ENCODE data around the gene PTPRF.

PTPRF gene

GRCh38 chr1:43554444-43554992, 23.8 kb downstream of the PTPRF start:
- DNase-seq, result peak; percentile 34

DNA sequence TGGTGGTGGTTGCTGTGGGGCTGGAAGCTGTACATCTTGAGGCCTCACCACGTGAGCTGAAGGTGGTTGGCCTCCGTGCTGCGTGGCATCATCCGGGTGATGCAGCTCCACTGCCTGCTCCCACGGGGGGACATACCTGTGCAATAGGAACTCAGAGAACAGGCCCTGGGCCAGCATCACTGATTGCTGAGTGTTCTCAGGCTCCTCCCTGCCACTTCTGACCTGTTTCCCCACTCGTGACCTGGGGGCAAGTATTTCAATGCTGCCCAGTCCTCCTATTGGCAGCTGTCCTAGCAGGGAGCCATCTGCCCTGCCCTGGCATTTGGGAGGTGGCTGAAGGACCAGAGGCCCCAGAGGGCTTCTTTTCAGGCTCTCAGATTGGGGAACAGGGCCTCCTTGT, 26.1 kb downstream of the PTPRF start:
- no peak for DNase-seq

- no peak for DNase-seq
Observed at GRCh38 chr1:43557744-43558245, 27.1 kb downstream of the PTPRF start.

DNA sequence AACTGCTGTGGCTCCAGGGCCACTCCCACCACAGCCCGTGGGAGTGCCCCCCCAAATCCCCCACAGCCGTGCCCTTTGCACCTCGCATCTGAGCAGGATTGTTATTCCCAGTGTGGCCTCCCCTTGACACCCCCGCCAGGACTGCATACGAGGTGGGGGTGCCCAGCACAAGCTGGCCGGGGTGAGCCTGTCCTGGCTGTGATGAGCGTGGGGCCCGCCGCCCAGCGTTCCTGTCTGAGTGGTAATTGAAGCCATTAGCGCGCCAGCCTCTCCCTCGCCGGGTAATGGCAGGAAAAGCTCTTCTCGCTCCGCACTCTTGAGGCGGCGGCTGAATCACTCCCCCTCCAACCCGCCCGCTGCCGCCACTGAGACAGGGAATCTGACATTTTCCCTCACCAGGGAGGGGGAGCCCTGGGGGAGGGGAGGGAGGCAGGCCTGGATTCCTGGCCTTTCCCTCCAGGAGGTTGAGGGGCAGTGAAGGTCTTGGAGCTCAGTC, 27.7 kb downstream of the PTPRF start:
- no peak for DNase-seq

- DNase-seq, result no peak
Observed at GRCh38 chr1:43559714-43560113, 29.0 kb downstream of the PTPRF start.

GRCh38 chr1:43560286-43560685, 29.6 kb downstream of the PTPRF start:
- no peak for DNase-seq

- DNase-seq, result no peak
Observed at GRCh38 chr1:43563876-43564539, 33.3 kb downstream of the PTPRF start.

DNA sequence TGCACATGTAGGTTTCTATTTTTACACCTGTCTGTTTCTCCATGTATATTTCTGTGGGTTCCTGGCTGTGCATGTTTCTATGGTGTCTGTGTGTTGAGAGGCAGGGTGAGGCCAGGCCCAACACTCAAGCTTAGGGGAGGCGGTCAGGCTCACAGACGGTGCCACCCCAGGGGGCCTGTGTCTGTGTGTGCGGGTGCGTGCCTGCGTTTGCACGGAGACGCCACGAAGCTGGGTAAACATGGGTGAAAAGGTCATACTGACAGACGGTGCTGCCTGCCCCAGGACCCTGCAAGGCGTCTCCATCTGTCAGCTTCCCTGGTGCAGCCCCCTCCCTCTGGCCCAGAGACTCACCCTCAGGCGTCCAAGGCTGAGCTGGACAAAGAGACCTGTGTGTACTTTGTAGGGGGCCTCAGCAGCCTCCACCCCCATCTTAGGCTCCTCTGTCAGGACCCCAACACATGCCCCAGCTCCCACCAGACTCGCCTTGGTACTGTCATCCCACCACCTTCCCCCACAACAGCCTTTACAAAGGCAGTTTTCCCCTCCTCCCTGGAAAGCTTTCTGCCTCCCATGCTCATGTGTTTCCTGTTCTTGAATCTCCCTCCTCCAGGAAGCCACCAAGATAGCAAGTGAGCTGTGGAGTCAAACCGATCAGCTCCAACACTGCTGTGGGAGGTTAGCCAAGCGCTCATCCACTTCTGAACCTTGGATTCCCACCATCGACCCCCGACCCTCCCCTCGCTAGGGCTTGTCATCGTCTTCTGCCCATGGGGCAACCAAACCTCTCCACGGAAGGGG, 34.1 kb downstream of the PTPRF start:
- DNase-seq, result no peak

DNA sequence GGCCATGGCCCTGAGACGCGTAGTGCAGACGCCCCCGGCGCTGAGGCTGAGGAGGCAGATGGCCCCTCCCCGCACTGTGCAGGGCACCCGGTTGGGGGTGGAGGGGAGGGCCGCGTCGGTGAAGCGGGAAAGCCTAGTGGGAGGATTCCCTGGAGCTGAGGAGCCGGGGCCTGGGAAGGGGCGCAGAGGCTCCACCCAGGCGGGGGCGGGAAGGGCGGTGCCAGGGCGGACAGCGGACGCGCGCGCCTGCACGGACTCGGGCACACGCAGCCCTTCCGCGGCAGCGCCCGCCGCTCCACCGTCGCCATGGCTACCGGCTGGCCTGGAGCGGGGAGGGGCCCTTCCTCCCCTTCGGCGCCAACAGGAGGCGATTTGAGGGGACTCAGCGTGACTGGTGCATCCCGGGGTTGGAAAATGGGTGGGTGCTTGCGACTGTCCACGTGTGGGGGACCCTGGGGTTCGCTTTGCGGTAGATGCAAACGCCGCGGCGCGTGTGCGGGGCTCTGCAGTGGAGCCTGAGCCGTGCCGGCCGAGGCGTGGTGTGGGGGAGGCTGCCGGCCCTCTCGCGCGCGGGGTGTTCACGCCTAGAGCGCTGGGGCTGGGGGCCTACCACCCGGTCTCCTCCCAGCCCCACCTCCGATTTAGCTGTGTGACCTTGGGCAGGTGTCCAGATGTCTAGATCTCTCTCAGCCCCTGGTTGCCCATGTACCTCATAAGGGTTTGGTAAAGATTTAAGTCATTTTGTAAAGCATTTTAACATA, 35.1 kb downstream of the PTPRF start:
- DNase-seq, result peak; percentile 72

GRCh38 chr1:43566382-43567044, 35.8 kb downstream of the PTPRF start:
- no peak for DNase-seq

- no peak for DNase-seq
Observed at GRCh38 chr1:43569175-43569574, 38.5 kb downstream of the PTPRF start.

- no peak for DNase-seq
Observed at GRCh38 chr1:43570277-43570676, 39.6 kb downstream of the PTPRF start.

DNA sequence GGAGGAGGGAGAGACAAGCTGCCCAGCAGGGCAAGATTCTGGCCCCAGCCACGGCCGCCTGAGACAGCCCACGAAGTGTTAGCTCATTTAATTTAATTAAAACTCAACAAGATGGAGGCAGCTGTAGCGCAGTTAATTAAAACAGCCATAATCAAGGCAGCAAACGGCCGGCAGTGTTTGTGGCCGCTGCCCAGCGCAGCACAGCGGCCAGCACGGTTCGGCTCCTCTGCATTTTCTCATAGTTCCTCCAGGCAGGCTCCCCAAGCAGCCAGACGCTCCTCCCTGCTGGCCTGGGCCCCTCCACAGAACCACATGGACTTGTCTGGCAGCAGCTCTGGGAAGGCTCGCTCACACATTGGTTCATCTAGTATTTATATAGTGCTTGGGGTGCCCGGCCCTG, 40.0 kb downstream of the PTPRF start:
- DNase-seq, result no peak

DNA sequence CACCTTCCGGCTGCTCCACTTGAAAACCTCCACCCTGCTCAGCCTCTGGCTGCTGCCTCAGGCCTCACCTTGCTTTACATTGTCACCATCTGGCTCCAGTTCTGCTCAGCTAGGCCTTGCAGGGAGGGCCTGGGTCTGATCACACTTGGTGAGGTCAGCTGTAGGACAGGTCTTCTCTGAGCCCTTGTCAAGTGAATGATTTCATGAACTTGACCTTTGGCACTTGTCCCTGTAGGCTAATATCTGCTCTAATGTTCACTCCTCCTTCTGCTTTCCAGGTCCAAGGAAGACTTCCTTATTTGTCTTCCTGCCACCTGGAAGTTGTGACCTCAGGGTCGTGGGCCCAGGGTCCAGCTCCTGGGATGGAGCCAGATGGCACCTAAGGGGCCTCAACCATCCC, 41.4 kb downstream of the PTPRF start:
- no peak for DNase-seq

DNA sequence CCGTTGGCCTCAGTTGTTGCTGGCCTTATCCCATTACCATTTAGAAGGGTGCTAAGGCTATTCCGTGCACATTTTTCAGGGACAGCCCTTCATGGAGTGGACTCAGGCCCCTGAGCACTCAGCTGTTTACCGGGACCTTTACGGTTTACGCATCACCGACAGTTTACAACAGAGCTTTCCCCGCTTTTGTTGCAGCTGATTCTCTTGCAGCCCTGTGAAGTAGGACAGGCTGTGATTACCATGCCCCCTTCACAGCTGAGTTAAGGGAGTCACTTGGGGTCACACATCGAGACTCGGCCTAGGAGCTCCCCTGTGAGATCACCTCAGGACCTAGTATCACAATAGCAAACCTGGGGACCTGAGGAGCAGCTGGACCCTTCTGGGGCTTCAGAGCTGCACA, 41.9 kb downstream of the PTPRF start:
- no peak for DNase-seq

GRCh38 chr1:43573066-43573800, 42.5 kb downstream of the PTPRF start:
- DNase-seq, result no peak

DNA sequence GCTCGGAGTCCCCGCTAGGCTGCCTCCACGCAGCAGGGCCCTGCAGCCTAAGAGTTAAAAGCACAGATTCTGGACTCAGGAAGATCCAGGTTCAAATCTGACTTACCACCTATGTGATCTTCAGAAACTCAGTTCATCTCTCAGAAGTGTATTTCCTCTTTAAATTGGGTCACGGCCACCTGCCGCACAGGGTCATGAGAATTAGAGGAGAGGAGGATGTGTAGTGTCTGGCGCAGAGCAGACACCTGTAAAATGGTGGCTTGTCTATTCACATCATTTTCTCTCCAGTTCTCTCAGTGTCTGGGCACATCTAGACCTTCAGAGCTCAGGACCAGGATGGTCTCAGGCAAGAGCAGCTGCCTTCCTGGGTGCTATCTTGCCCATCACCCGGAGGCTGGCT, 45.8 kb downstream of the PTPRF start:
- no peak for DNase-seq

DNA sequence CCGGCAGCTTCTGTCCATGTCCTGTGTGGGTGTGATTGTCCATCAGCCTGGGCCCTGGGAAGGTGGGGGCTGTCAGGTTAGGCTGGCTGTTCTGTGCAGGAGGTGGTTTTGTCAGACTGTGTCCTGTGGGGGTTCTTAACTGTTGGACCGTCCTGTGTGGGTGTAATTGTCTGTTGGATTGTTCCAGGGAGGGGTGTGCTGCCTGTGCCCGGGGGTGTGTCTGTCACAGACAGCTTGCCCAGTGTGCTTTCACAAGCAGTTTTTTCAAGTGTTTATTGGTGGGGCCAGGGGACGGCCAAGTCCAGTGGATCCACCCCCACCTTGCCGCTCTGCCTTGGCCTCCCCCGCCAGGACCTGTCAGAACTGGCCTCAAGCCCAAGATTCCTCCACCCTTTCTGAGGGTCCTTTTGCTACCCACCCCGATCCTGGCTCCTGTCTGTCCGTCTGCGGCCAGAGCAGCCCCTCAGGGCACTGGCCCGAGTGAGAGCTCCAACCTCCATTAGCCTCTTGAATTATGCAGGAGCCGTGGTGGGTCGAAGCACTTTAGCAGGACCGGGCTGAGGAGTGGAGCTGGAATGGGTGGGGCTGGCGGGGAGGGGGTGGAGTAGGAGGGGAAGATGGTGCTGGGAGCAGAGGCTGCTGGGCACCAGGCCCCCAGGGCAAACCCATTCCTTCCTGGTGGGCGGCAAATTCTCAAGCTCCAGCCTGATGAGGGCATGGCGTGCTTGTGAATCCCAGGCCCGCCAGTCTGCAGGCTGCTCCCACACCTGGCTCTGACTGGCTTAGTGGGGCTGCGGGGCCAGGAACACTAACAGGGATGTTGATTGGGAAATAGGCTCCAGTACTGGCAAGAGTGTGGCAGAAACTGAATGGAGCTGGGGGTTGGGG, 47.2 kb downstream of the PTPRF start:
- no peak for DNase-seq

- DNase-seq, result no peak
Observed at GRCh38 chr1:43580039-43580438, 49.4 kb downstream of the PTPRF start.

DNA sequence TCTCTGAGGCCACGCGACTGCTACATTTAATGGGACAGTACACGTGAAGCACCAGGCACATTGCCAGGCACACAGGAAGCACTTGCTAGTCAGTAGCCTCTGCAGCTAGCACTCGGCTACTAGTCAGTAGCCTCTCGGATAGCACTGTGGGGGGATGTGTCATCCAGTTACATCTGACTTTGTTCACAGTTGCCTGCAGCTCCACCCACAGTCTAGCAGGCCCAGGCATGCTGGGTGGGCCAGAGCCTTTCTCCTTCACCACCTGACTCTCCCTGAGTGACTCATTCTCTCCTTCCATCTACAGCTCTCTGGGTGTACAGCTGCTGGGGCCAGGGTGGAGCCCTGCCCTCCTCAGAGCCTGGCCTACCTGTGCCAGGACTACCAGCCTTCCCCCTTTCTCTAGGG, 51.5 kb downstream of the PTPRF start:
- DNase-seq, result peak; percentile 65

GRCh38 chr1:43583058-43583457, 52.4 kb downstream of the PTPRF start:
- no peak for DNase-seq

Measured in stimulated activated CD4-positive, alpha-beta T cell treated with anti-CD3 and anti-CD28 coated beads, Interleukin-15, amount 100 ng/mL, for 24 hours (primary cell).